RWPE1 (cell line): ENCODE measurements around the gene KLF13.
"Not testable (repeated sequence)": the region's sequence is repeated elsewhere in the genome, so short reads cannot be mapped to it uniquely, and the experiment has no call there.

Experiments used
- CTCF ChIA-PET: fragments of 350-600 bp; sonication (Branson Sonifier 250); formaldehyde crosslinking; extraction: SDS; loops from one replicate; lab custom pipeline; 2021; lab: Yijun Ruan, JAX
- POLR2A ChIA-PET: fragments of 400-600 bp; formaldehyde crosslinking; extraction: SDS; loops from one replicate; lab custom pipeline; 2020; ENCODE audit warnings: antibody characterized with exemption; ENCODE audit not compliant: low non-redundant PET; lab: Yijun Ruan, JAX
- DNase-seq: peaks from one replicate; pipeline ENCODE4 v3.0.0; 2012; ENCODE audit warnings: low spot score
- H3K27ac ChIP-seq: fragments of 450-650 bp; 2 replicates; pipeline ENCODE4 v1.5.1; 2017
- CTCF ChIP-seq: fragments of 450-650 bp; conservative IDR thresholded peaks from 2 replicates; pipeline ENCODE4 v1.5.1; 2017; ENCODE audit warnings: low read depth, mild to moderate bottlenecking

The KLF13 gene

GRCh38 chr15:31350771-31351170 lies 24.1 kb downstream of the KLF13 start:
- POLR2A ChIA-PET = no interaction called here
- no peak for DNase-seq
- H3K27ac ChIP-seq = peak overlapping the region; percentile 95
- CTCF ChIA-PET = no interaction called here
- no peak for TF ChIP-seq CTCF

GRCh38 chr15:31352339-31352751 lies 25.7 kb downstream of the KLF13 start:
- H3K27ac ChIP-seq = peak overlapping the region; percentile 95
- ChIA-PET POLR2A (no interaction called here), CTCF (interaction anchor here (0.6 kb wide), 2 partner anchors 34 to 429 kb away, joined by 3 to 5 read pairs; no protein-coding TSS in a partner anchor)
- TF ChIP-seq CTCF = no peak
- no peak for DNase-seq

- H3K27ac ChIP-seq = peak overlapping the region; percentile 95
- TF ChIP-seq CTCF = no peak
- ChIA-PET CTCF (interaction anchor here (0.6 kb wide), 2 partner anchors 33 to 428 kb away, joined by 3 to 5 read pairs; no protein-coding TSS in a partner anchor), POLR2A (interaction anchor here (0.6 kb wide), 1 partner anchor 490 kb away, joined by 3 read pairs; no protein-coding TSS in a partner anchor)
- no peak for DNase-seq
Measured at GRCh38 chr15:31352911-31353811, 26.5 kb downstream of the KLF13 start.

- H3K27ac ChIP-seq = peak overlapping the region; percentile 95
- ChIA-PET CTCF (no interaction called here), POLR2A (interaction anchor here (0.6 kb wide), 1 partner anchor 490 kb away, joined by 3 read pairs; no protein-coding TSS in a partner anchor)
- no peak for DNase-seq
- TF ChIP-seq CTCF = no peak
Measured at GRCh38 chr15:31353931-31354330, 27.3 kb downstream of the KLF13 start.

DNA sequence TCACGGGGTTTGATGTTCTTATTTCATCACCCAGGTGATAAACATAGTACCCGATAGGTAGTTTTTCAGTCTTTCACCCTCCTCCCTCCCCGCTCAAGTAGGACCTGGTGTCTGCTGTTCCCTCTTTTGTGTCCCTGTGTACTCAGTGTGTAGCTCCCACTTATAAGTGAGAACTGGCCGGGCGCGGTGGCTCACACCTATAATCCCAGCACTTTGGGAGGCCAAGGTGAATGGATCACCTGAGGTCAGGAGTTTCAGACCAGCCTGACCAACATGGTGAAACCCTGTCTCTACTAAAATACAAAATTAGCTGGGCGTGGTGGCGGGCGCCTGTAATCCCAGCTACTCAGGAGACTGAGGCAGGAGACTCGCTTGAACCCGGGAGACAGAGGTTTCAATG lies 29.5 kb downstream of the KLF13 start:
- DNase-seq, POLR2A ChIA-PET: not testable (repeated sequence)
- peak overlapping the region; percentile 39 for H3K27ac ChIP-seq
- CTCF ChIA-PET = interaction anchor here (1.3 kb wide), 1 partner anchor 9 kb away, joined by 3 read pairs; no protein-coding TSS in a partner anchor

DNA sequence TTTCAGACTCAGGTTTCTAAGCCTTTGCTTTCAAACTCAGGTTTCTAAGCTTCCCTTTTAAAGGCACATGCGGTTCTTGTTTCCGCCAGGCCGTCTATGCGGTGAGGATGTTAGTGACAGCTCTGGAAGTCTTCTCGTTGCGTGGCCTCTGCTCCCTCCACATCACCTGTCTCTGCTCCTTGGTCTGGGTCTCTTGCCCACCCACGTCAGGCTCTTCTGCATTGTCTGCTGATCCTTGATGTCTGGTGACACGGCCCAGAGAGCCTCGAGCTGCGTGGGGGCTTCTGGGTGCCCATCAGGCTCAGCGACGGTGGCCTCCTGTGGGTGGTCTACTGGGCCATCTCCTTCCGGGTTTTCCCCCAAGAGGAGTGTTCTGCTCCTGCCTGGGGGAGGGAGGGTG lies 30.5 kb downstream of the KLF13 start:
- POLR2A ChIA-PET = no interaction called here
- no peak for TF ChIP-seq CTCF
- CTCF ChIA-PET = interaction anchor here (0.5 to 0.7 kb wide), 2 partner anchors 18 to 35 kb away, joined by 3 read pairs; no protein-coding TSS in a partner anchor
- H3K27ac ChIP-seq = peak overlapping the region; percentile 39
- no peak for DNase-seq
